GM23338 (cell line): ENCODE results near the gene MAGI1. TPM values are rescaled to one million over a fixed set of nuclear protein-coding genes. Genes with fewer than 3 reads are reported as not detected.

ENCODE experiments used
- ATAC-seq: fragments of 200-7000 bp; cut with Tn5 transposase; 3 replicates; pipeline ENCODE4 v1.9.1; 2020
- DNase-seq: peaks from one replicate; pipeline ENCODE4 v3.0.0-alpha.2; 2015; ENCODE audit warnings: low spot score
- H2AFZ ChIP-seq: fragments of 200-600 bp; sonication (generic); 2 replicates; pipeline ENCODE4 v1.8.0; 2016; ENCODE audit warnings: antibody characterized with exemption, mild to moderate bottlenecking, moderate library complexity
- H3F3A ChIP-seq: fragments of 200-600 bp; sonication (generic); replicated peaks from 2 replicates; pipeline ENCODE4 v1.8.0; 2017; ENCODE audit warnings: antibody characterized with exemption, mixed run types, low read depth
- H3K27ac ChIP-seq: fragments of 200-600 bp; sonication (generic); 2 replicates; pipeline ENCODE4 v1.6.1; 2016; ENCODE audit warnings: low read depth
- H3K27me3 ChIP-seq: fragments of 200-600 bp; sonication (generic); 2 replicates; pipeline ENCODE4 v1.8.0; 2016; ENCODE audit warnings: mild to moderate bottlenecking, mixed run types, moderate library complexity; ENCODE audit not compliant: insufficient read depth
- H3K36me3 ChIP-seq: fragments of 200-600 bp; sonication (generic); 2 replicates; pipeline ENCODE4 v1.8.0; 2016; ENCODE audit warnings: mild to moderate bottlenecking; ENCODE audit not compliant: insufficient read depth
- H3K4me1 ChIP-seq: fragments of 200-600 bp; sonication (generic); 2 replicates; pipeline ENCODE4 v1.8.0; 2016; ENCODE audit warnings: mild to moderate bottlenecking, moderate library complexity; ENCODE audit not compliant: insufficient read depth
- H3K4me2 ChIP-seq: fragments of 200-600 bp; sonication (generic); 2 replicates; pipeline ENCODE4 v1.7.1; 2017; ENCODE audit warnings: mixed run types
- H3K4me3 ChIP-seq: fragments of 200-600 bp; sonication (generic); 2 replicates; pipeline ENCODE4 v1.6.1; 2016; ENCODE audit warnings: mixed run types
- H3K79me2 ChIP-seq: fragments of 200-600 bp; sonication (generic); replicated peaks from 2 replicates; pipeline ENCODE4 v1.8.0; 2017; ENCODE audit warnings: mild to moderate bottlenecking; ENCODE audit not compliant: insufficient read depth
- H3K9me2 ChIP-seq: fragments of 200-600 bp; sonication (generic); 2 replicates; pipeline ENCODE4 v1.8.0; 2017; ENCODE audit not compliant: insufficient read depth
- H4K20me1 ChIP-seq: fragments of 200-600 bp; sonication (generic); replicated peaks from 2 replicates; pipeline ENCODE4 v1.8.0; 2017; ENCODE audit warnings: mild to moderate bottlenecking; ENCODE audit not compliant: insufficient read depth
- H3K27ac Mint-ChIP-seq: 2 replicates; pipeline ENCODE4 v1.8.0; 2020; ENCODE audit warnings: inconsistent platforms, mild to moderate bottlenecking, moderate library complexity, mixed read lengths
- H3K27me3 Mint-ChIP-seq: 3 replicates; pipeline ENCODE4 v1.8.0; 2022; ENCODE audit warnings: low read depth, mild to moderate bottlenecking, moderate library complexity, mixed read lengths, inconsistent platforms; ENCODE audit not compliant: insufficient read depth, poor library complexity
- H3K36me3 Mint-ChIP-seq: 3 replicates; pipeline ENCODE4 v1.8.0; 2021; ENCODE audit warnings: low read depth, mild to moderate bottlenecking, inconsistent platforms, moderate library complexity, mixed read lengths
- H3K4me1 Mint-ChIP-seq: 3 replicates; pipeline ENCODE4 v1.8.0; 2020; ENCODE audit warnings: mild to moderate bottlenecking, inconsistent platforms, mixed read lengths
- H3K4me3 Mint-ChIP-seq: 3 replicates; pipeline ENCODE4 v1.8.0; 2021; ENCODE audit warnings: moderate library complexity, mild to moderate bottlenecking, inconsistent platforms, mixed read lengths
- H3K9me3 Mint-ChIP-seq: 3 replicates; pipeline ENCODE4 v1.8.0; 2020; ENCODE audit warnings: moderate library complexity, mild to moderate bottlenecking, inconsistent platforms, mixed read lengths
- CREB1 ChIP-seq: fragments of 250-450 bp; sonication (Bioruptor Pico); IDR thresholded peaks from 2 replicates; pipeline ENCODE4 v1.5.0; 2020; ENCODE audit warnings: low read depth, mild to moderate bottlenecking, moderate library complexity
- ETS1 ChIP-seq: IDR thresholded peaks from 2 replicates; pipeline ENCODE4 v1.6.1; 2016; ENCODE audit warnings: antibody characterized with exemption
- EZH2 ChIP-seq: fragments of 200-600 bp; sonication (generic); IDR thresholded peaks from one replicate; pipeline ENCODE4 v1.8.0; 2017; ENCODE audit warnings: antibody characterized with exemption, mild to moderate bottlenecking, low read depth; ENCODE audit not compliant: unreplicated experiment
- EZH2phosphoT487 ChIP-seq: fragments of 200-600 bp; sonication (generic); IDR thresholded peaks from one replicate; pipeline ENCODE4 v1.8.1; 2018; ENCODE audit warnings: antibody characterized with exemption; ENCODE audit not compliant: unreplicated experiment
- JUNB ChIP-seq: IDR thresholded peaks from one replicate; pipeline ENCODE4 v1.6.1; 2016; ENCODE audit warnings: antibody characterized with exemption; ENCODE audit not compliant: unreplicated experiment
- NANOG ChIP-seq: IDR thresholded peaks from 2 replicates; pipeline ENCODE4 v1.6.1; 2016; ENCODE audit warnings: antibody characterized with exemption, borderline replicate concordance
- POLR2AphosphoS5 ChIP-seq: IDR thresholded peaks from 2 replicates; pipeline ENCODE4 v1.6.1; 2016; ENCODE audit warnings: antibody characterized with exemption, low read depth
- REST ChIP-seq: IDR thresholded peaks from one replicate; pipeline ENCODE4 v1.6.1; 2018; ENCODE audit warnings: antibody characterized with exemption; ENCODE audit not compliant: unreplicated experiment
- STAT1 ChIP-seq: IDR thresholded peaks from one replicate; pipeline ENCODE4 v1.6.1; 2016; ENCODE audit warnings: antibody characterized with exemption; ENCODE audit not compliant: unreplicated experiment
- ZNF114 ChIP-seq: fragments of 250-450 bp; sonication (Bioruptor Pico); IDR thresholded peaks from 2 replicates; pipeline ENCODE4 v1.5.0; 2020; ENCODE audit warnings: mild to moderate bottlenecking, moderate library complexity
- ZNF331 ChIP-seq: fragments of 250-450 bp; sonication (Bioruptor Pico); IDR thresholded peaks from 2 replicates; pipeline ENCODE4 v1.5.0; 2020; ENCODE audit warnings: low read depth, mild to moderate bottlenecking, moderate library complexity
- ZNF462 ChIP-seq: fragments of 250-450 bp; sonication (Bioruptor Pico); IDR thresholded peaks from 2 replicates; pipeline ENCODE4 v1.5.0; 2020; ENCODE audit warnings: mild to moderate bottlenecking, moderate library complexity
- polyA plus RNA-seq: library from polyadenylated mRNA; unstranded; fragments of >200 nt; fragmentation: Nextera tagmentation; extraction: Ambion mirVana; gene quantifications from 2 replicates; pipeline ENCODE4 v1.2.1, GENCODE V29; 2016
- total RNA-seq: library from RNA; depleted of rRNA; stranded (reverse); fragments of >200 nt; shearing (Covaris generic); gene quantifications from 2 replicates; pipeline ENCODE4 v1.2.3, GENCODE V29; 2014

MAGI1 gene
- total and polyA plus RNA-seq, 2 experiments from 2014 or later, result 27.4 to 71.2 TPM

- no peak overlapping the region for H3K4me2 ChIP-seq
- Mint-ChIP-seq H3K4me3 (no peak overlapping the region), H3K4me1 (peaks cover 34% of the 10 kb centered on the region), H3K27me3 (no peaks in the 10 kb centered on the region), H3K9me3 (no peaks in the 10 kb centered on the region), H3K27ac (no peak overlapping the region), H3K36me3 (no peaks in the 10 kb centered on the region)
- H3K9me2 ChIP-seq, result no peaks in the 10 kb centered on the region; the same call in 1 of the 2 replicates
- no peak for ATAC-seq
- H3K79me2 ChIP-seq, result peaks cover 7% of the 10 kb centered on the region
- H3K4me3 ChIP-seq, result no peak overlapping the region
- TF ChIP-seq EZH2 (no peak), ZNF114 (no peak)
- peaks cover 6% of the 10 kb centered on the region for H4K20me1 ChIP-seq
- no peaks in the 10 kb centered on the region for H3K36me3 ChIP-seq
- H3K4me1 ChIP-seq, result peaks cover 22% of the 10 kb centered on the region
- H3F3A ChIP-seq, result no peaks in the 10 kb centered on the region
- H3K27me3 ChIP-seq, result no peaks in the 10 kb centered on the region
- no peak for DNase-seq
- H3K27ac ChIP-seq, result no peak overlapping the region
- no peak overlapping the region for H2AFZ ChIP-seq
These were observed 291.9 kb downstream of the MAGI1 start for GRCh38 chr3:65746848-65747247.

- Histone ChIP-seq H3K4me1 (peaks cover 16% of the 10 kb centered on the region), H2AFZ (no peak overlapping the region), H3K27me3 (no peaks in the 10 kb centered on the region), H3F3A (no peaks in the 10 kb centered on the region), H4K20me1 (peaks cover 3% of the 10 kb centered on the region; the same call in 1 of the 2 replicates), H3K79me2 (peaks cover 9% of the 10 kb centered on the region; the same call in 1 of the 2 replicates), H3K27ac (no peak overlapping the region), H3K4me2 (no peak overlapping the region), H3K36me3 (no peaks in the 10 kb centered on the region), H3K4me3 (no peak overlapping the region), H3K9me2 (no peaks in the 10 kb centered on the region; the same call in 1 of the 2 replicates)
- no peak for DNase-seq
- H3K4me3 Mint-ChIP-seq, result no peak overlapping the region
- no peak for ATAC-seq
- H3K9me3 Mint-ChIP-seq, result no peaks in the 10 kb centered on the region
- H3K4me1 Mint-ChIP-seq, result peaks cover 25% of the 10 kb centered on the region
- no peaks in the 10 kb centered on the region for H3K36me3 Mint-ChIP-seq
- H3K27me3 Mint-ChIP-seq, result no peaks in the 10 kb centered on the region
- no peak overlapping the region for H3K27ac Mint-ChIP-seq
- TF ChIP-seq ETS1 (no peak), CREB1 (CRISPR knock-in tag) (no peak), STAT1 (no peak), REST (no peak), JUNB (no peak), EZH2phosphoT487 (no peak), NANOG (no peak), EZH2 (no peak), ZNF331 (CRISPR knock-in tag) (no peak), ZNF462 (CRISPR knock-in tag) (no peak), POLR2AphosphoS5 (no peak), ZNF114 (no peak)
These were observed 293.4 kb downstream of the MAGI1 start for GRCh38 chr3:65745306-65745705.
